K562 (cell line): Measurements from ENCODE around the gene FASTK. TPM values are rescaled to one million over a fixed set of nuclear protein-coding genes. Genes with fewer than 3 reads are reported as not detected.
A peak's percentile ranks its signal among the peaks of the same experiment; 100 is the strongest.

Experiments used
- CCNT2 ChIP-seq: IDR thresholded peaks from 2 replicates; pipeline ENCODE4 v1.6.1; 2011; ENCODE audit warnings: borderline replicate concordance, low read depth, mild to moderate bottlenecking, moderate library complexity, mixed read lengths, low read length; ENCODE audit not compliant: insufficient read length; ENCODE audit errors: extremely low read depth
- CTCF ChIP-seq, 3 experiments: IDR thresholded peaks in 2 of 3; conservative IDR thresholded peaks in 1 of 3; 2 replicates each; pipeline ENCODE4 v1.5.1; 2011 to 2012; ENCODE audit warnings: low read length in 3 of 3, mild to moderate bottlenecking in 3 of 3, control low read depth in 2 of 3, improper control_type of control experiment in 1 of 3, inconsistent platforms in 1 of 3, low read depth in 1 of 3, mixed read lengths in 1 of 3, moderate library complexity in 1 of 3; ENCODE audit not compliant: insufficient read depth in 2 of 3
- GABPA ChIP-seq: fragments of 200-800 bp; sonication (Bioruptor generic); conservative IDR thresholded peaks from 2 replicates; pipeline ENCODE4 v1.6.1; 2016; ENCODE audit warnings: low read depth, missing genetic modification characterization, missing compliant biosample characterization
- HDAC8 ChIP-seq: fragments of 450-650 bp; IDR thresholded peaks from 2 replicates; pipeline ENCODE4 v1.6.1; 2016; ENCODE audit warnings: mild to moderate bottlenecking, missing genetic modification characterization, moderate library complexity, missing compliant biosample characterization
- HES1 ChIP-seq: fragments of 450-650 bp; IDR thresholded peaks from 2 replicates; pipeline ENCODE4 v1.6.1; 2016; ENCODE audit warnings: low read depth, mild to moderate bottlenecking, moderate library complexity
- MNT ChIP-seq, 2 experiments: fragments of 450-650 bp; conservative IDR thresholded peaks; 2 replicates each; pipeline ENCODE4 v1.6.1; 2017; ENCODE audit warnings: mild to moderate bottlenecking in 2 of 2, moderate library complexity in 2 of 2
- POLR2H ChIP-seq: IDR thresholded peaks from 2 replicates; pipeline ENCODE4 v1.6.1; 2016; ENCODE audit warnings: missing genetic modification characterization, low read depth, mild to moderate bottlenecking, control low read depth, missing compliant biosample characterization, moderate library complexity
- SMAD3 ChIP-seq: fragments of 450-650 bp; formaldehyde crosslinking; conservative IDR thresholded peaks from 2 replicates; pipeline ENCODE4 v1.4.0; 2020; ENCODE audit warnings: mild to moderate bottlenecking
- TEAD1 ChIP-seq, 2 experiments: fragments of 450-650 bp in 1 of 2; sonication (generic) in 1 of 2; formaldehyde crosslinking; IDR thresholded peaks; 2 replicates each; pipeline versions ENCODE4 v1.4.0 to v1.8.0; 2020 to 2022; ENCODE audit warnings: mild to moderate bottlenecking in 2 of 2, missing genetic modification reagents in 1 of 2
- ZC3H8 ChIP-seq: fragments of 450-650 bp; IDR thresholded peaks from 2 replicates; pipeline ENCODE4 v1.6.1; 2017
- ZNF165 ChIP-seq: fragments of 250-450 bp; sonication (Bioruptor Pico); IDR thresholded peaks from 2 replicates; pipeline ENCODE4 v1.4.0; 2020; ENCODE audit warnings: borderline replicate concordance
- polyA plus RNA-seq, 8 experiments: library from polyadenylated mRNA; depleted of rRNA in 4 of 8; stranded (reverse) in 5 of 8; unstranded in 3 of 8; fragments of >200 nt; fragmentation: Nextera tagmentation in 2 of 8; fragmentation: Illumina TruSeq in 1 of 8; extraction: Ambion mirVana in 2 of 8; extraction: Trizol in 1 of 8; gene quantifications; 2 replicates each; pipeline versions ENCODE4 v1.2.1 to v1.2.3, GENCODE V29; 2011 to 2014; ENCODE audit warnings: inconsistent platforms in 1 of 8, missing spikeins in 1 of 8
- total RNA-seq, 7 experiments: library from RNA; depleted of rRNA in 6 of 7; stranded (reverse); fragments of >200 nt in 6 of 7; fragmentation: Illumina TruSeq in 2 of 7; extraction: Trizol in 2 of 7; gene quantifications; 2 replicates each; pipeline versions ENCODE4 v1.2.1 to v1.2.3, GENCODE V29; 2011 to 2021; ENCODE audit warnings: low replicate concordance in 1 of 7
- TF ChIP-seq, protein P1 (sequence below), 2 experiments: fragments of 450-650 bp; IDR thresholded peaks; 2 replicates each; pipeline ENCODE4 v1.6.1; 2016; ENCODE audit warnings: mild to moderate bottlenecking in 2 of 2, borderline replicate concordance in 1 of 2, low read depth in 1 of 2, moderate library complexity in 1 of 2

Gene FASTK
- total and polyA plus RNA-seq, 9 of the 15 experiments (the other 6 are each of a cell fraction or from before 2014, with no cell fraction given), result 0.51 to 150 (median 48.2) TPM

GRCh38 chr7:151038951-151039849, 41.4 kb downstream of the FASTK start (continued):
- TF ChIP-seq, protein P1, sequence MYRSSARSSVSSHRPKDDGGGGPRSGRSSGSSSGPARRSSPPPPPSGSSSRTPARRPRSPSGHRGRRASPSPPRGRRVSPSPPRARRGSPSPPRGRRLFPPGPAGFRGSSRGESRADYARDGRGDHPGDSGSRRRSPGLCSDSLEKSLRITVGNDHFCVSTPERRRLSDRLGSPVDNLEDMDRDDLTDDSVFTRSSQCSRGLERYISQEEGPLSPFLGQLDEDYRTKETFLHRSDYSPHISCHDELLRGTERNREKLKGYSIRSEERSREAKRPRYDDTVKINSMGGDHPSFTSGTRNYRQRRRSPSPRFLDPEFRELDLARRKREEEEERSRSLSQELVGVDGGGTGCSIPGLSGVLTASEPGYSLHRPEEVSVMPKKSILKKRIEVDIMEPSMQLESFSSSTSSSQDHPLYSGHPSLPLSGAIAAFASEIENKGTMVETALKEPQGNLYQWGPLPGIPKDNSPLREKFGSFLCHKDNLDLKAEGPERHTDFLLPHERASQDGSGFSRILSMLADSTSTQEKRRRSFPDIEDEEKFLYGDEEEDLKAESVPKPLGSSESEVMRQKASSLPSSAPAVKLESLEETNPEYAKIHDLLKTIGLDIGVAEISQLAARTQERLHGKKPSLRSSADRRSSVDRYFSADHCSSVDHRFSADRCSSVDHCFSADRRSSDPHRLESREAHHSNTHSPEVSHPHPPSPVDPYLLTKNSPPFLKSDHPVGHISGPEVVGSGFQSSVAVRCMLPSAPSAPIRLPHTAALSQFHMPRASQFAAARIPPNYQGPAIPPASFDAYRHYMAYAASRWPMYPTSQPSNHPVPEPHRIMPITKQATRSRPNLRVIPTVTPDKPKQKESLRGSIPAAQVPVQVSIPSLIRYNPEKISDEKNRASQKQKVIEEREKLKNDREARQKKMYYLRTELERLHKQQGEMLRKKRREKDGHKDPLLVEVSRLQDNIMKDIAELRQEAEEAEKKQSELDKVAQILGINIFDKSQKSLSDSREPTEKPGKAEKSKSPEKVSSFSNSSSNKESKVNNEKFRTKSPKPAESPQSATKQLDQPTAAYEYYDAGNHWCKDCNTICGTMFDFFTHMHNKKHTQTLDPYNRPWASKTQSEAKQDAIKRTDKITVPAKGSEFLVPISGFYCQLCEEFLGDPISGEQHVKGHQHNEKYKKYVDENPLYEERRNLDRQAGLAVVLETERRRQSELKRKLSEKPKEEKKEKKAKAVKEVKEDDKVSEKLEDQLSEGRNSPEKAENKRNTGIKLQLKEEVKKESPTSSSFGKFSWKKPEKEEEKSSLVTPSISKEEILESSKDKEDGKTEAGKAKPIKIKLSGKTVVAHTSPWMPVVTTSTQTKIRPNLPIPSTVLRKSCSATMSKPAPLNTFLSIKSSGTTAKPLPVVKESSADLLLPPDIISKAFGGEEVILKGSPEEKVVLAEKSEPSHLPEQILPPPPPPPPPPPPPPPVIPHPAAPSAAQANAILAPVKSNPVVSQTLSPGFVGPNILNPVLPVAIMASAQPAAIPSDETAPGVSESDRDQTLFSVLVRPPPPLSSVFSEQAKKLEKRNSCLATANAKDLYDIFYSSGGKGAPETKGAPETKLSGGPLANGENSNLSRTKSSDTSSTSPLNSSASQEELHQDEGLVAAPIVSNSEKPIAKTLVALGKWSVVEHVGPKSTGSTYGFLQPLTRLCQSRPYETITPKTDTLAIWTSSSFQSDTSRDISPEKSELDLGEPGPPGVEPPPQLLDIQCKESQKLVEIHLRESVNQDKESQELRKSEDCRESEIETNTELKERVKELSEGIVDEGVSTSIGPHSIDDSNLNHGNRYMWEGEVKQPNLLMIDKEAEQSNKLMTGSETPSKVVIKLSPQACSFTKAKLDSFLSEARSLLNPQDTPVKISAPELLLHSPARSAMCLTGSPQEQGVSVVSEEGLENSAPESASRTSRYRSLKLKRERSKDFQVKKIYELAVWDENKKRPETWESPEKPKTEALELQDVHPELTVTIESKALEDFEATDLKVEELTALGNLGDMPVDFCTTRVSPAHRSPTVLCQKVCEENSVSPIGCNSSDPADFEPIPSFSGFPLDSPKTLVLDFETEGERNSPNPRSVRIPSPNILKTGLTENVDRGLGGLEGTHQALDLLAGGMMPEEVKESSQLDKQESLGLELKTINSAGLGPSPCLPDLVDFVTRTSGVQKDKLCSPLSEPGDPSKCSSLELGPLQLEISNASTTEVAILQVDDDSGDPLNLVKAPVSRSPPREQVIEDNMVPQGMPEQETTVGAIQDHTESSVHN (IDR thresholded peaks at IDR 0.05; ENCODE audit: borderline replicate concordance in 1 of 2, low read depth in 1 of 2), result peak in 1 of 2 experiments; percentile 79; a peak in 2 of 4 replicates
- TF ChIP-seq ZC3H8, result no peak
- TF ChIP-seq TEAD1 (CRISPR knock-in tag; IDR thresholded peaks at IDR 0.05), result peak in 1 of 2 experiments; percentile 67; a peak in 2 of 4 replicates
- TF ChIP-seq GABPA (tag), result 0 out of 2 replicates have a peak, but pooled peaks have one; percentile 20
- peak; percentile 99 for TF ChIP-seq CCNT2
- peak in 1 of 3 experiments; percentile 7; a peak in 1 of 6 replicates for TF ChIP-seq CTCF (IDR thresholded peaks at IDR 0.05 in 2 of 3, conservative IDR thresholded peaks at IDR 0.05 in 1 of 3; ENCODE audit: insufficient read depth in 2 of 3, low read depth in 1 of 3, low read length in 3 of 3)
- peak; percentile 38; the same call in 1 of the 2 replicates for TF ChIP-seq HDAC8
- TF ChIP-seq HES1, result no peak
- TF ChIP-seq ZNF165 (CRISPR knock-in tag), result peak; percentile 44; the same call in 1 of the 2 replicates
- TF ChIP-seq MNT (conservative IDR thresholded peaks at IDR 0.05), result peak in 1 of 2 experiments; percentile 85; a peak in 2 of 4 replicates
- no peak for TF ChIP-seq POLR2H
- TF ChIP-seq SMAD3 (CRISPR knock-in tag), result 0 out of 2 replicates have a peak, but pooled peaks have one; percentile 31
